ENCODE measurements around the gene KRAS.

KRAS gene

DNA sequence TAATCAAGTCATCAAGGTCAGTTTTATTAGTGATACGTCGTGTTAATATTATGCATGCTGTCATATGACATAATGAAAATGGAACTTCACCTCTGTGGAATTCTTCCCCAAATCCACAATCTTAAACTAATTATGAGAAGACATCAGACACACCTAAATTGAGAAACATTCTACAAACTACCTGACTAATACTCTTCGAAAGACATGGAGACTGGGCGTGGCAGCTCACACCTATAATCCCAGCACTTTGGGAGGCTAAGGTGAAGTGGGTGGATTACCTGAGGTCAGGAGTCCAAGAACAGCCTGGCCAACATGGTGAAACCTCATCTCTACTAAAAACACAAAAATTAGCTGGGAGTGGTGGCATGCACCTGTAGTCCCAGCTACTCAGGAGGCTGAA is 33.3 kb upstream of the KRAS start:
- Histone ChIP-seq H3K27ac (ENCODE audit: low read depth, low read length) (no peak overlapping the region), H3K36me3 (ENCODE audit: low read length) (no peaks in the 10 kb centered on the region; the same call in 1 of the 2 replicates), H3F3A (ENCODE audit: insufficient read depth) (no peaks in the 10 kb centered on the region), H3K4me2 (ENCODE audit: low read depth, low read length, poor library complexity, severe bottlenecking) (no peak overlapping the region), H3K79me2 (ENCODE audit: insufficient read depth, low read length) (no peaks in the 10 kb centered on the region), H3K9me3 (ENCODE audit: insufficient read depth, low read length) (no peaks in the 10 kb centered on the region), H3K9me2 (replicated peaks; ENCODE audit: insufficient read depth, low read length) (no peaks in the 10 kb centered on the region), H4K20me1 (ENCODE audit: low read depth, low read length) (no peaks in the 10 kb centered on the region), H2AFZ (ENCODE audit: low read depth, low read length, severe bottlenecking) (no peak overlapping the region), H3K4me3 (ENCODE audit: insufficient read depth, low read length, poor library complexity, severe bottlenecking) (no peak overlapping the region), H3K9ac (ENCODE audit: low read length) (no peak overlapping the region), H3K27me3 (ENCODE audit: low read length) (no peaks in the 10 kb centered on the region)
- no peak for TF ChIP-seq EZH2phosphoT487 (conservative IDR thresholded peaks at IDR 0.05; ENCODE audit: low read length)
- TF ChIP-seq, protein P1, sequence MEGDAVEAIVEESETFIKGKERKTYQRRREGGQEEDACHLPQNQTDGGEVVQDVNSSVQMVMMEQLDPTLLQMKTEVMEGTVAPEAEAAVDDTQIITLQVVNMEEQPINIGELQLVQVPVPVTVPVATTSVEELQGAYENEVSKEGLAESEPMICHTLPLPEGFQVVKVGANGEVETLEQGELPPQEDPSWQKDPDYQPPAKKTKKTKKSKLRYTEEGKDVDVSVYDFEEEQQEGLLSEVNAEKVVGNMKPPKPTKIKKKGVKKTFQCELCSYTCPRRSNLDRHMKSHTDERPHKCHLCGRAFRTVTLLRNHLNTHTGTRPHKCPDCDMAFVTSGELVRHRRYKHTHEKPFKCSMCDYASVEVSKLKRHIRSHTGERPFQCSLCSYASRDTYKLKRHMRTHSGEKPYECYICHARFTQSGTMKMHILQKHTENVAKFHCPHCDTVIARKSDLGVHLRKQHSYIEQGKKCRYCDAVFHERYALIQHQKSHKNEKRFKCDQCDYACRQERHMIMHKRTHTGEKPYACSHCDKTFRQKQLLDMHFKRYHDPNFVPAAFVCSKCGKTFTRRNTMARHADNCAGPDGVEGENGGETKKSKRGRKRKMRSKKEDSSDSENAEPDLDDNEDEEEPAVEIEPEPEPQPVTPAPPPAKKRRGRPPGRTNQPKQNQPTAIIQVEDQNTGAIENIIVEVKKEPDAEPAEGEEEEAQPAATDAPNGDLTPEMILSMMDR (IDR thresholded peaks at IDR 0.05; ENCODE audit: insufficient read depth, low read length, poor library complexity, severe bottlenecking), result no peak

DNA sequence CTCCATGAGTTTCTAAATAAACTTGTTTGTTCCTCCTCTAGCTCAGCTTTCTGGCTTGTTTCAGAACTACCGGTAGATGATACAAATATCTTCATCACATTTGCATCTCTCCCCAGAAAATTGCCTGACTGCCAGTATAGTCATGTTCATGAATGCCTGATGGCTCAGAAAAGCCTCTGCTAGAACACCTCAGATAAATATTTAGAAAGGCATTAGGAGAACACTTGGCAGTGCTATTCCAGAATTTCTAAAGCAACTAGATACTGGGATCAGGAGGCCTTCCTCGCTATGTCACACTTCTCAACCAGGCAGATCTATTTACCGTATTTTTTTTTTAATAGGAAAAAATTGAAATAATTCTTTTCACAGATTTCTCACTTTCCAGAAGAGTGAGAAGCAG is 32.3 kb upstream of the KRAS start:
- Histone ChIP-seq H3K79me2 (ENCODE audit: insufficient read depth, low read length) (no peaks in the 10 kb centered on the region), H3K9me2 (replicated peaks; ENCODE audit: insufficient read depth, low read length) (no peaks in the 10 kb centered on the region), H3K4me2 (ENCODE audit: low read depth, low read length, poor library complexity, severe bottlenecking) (no peak overlapping the region), H3F3A (ENCODE audit: insufficient read depth) (no peaks in the 10 kb centered on the region), H3K27me3 (ENCODE audit: low read length) (no peaks in the 10 kb centered on the region), H3K36me3 (ENCODE audit: low read length) (no peaks in the 10 kb centered on the region), H3K9ac (ENCODE audit: low read length) (no peak overlapping the region), H4K20me1 (ENCODE audit: low read depth, low read length) (no peaks in the 10 kb centered on the region), H3K9me3 (ENCODE audit: insufficient read depth, low read length) (no peaks in the 10 kb centered on the region), H3K27ac (ENCODE audit: low read depth, low read length) (no peak overlapping the region), H2AFZ (ENCODE audit: low read depth, low read length, severe bottlenecking) (no peak overlapping the region), H3K4me3 (ENCODE audit: insufficient read depth, low read length, poor library complexity, severe bottlenecking) (no peak overlapping the region)
- TF ChIP-seq, protein P1 (IDR thresholded peaks at IDR 0.05; ENCODE audit: insufficient read depth, low read length, poor library complexity, severe bottlenecking), result no peak
- no peak for TF ChIP-seq EZH2phosphoT487 (conservative IDR thresholded peaks at IDR 0.05; ENCODE audit: low read length)

DNA sequence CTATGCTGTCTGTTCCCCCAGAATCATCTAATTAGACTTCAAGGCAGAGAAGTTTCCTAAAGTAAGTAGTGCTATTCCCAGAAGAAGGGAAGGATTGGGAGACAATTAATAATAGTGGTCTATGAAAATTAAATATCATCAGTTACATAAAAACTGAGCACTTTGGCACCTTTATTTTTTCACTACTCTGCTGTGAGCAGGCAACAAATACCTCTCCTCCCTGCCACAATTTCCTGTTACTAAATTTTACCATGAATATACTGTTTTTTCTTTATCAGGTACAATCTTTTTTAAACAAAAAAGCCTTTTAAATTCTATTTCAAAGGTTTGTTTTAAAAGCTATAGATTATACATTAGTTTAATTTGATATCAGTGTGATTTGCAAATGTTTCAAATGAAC is 29.4 kb upstream of the KRAS start:
- no peak overlapping the region for H3K4me2 ChIP-seq (ENCODE audit: low read depth, low read length, poor library complexity, severe bottlenecking)
- H2AFZ ChIP-seq (ENCODE audit: low read depth, low read length, severe bottlenecking), result no peak overlapping the region
- H3K9ac ChIP-seq (ENCODE audit: low read length), result no peak overlapping the region

More for the DNA sequence above, 29.4 kb upstream of the KRAS start:
- no peak for TF ChIP-seq EZH2phosphoT487 (conservative IDR thresholded peaks at IDR 0.05; ENCODE audit: low read length)
- TF ChIP-seq, protein P1 (IDR thresholded peaks at IDR 0.05; ENCODE audit: insufficient read depth, low read length, poor library complexity, severe bottlenecking), result no peak
- no peaks in the 10 kb centered on the region for H3K9me3 ChIP-seq (ENCODE audit: insufficient read depth, low read length)
- H3F3A ChIP-seq (ENCODE audit: insufficient read depth), result no peaks in the 10 kb centered on the region
- no peaks in the 10 kb centered on the region for H3K27me3 ChIP-seq (ENCODE audit: low read length)
- no peaks in the 10 kb centered on the region for H3K36me3 ChIP-seq (ENCODE audit: low read length)
- no peak overlapping the region for H3K27ac ChIP-seq (ENCODE audit: low read depth, low read length)
- H3K79me2 ChIP-seq (ENCODE audit: insufficient read depth, low read length), result no peaks in the 10 kb centered on the region
- H4K20me1 ChIP-seq (ENCODE audit: low read depth, low read length), result no peaks in the 10 kb centered on the region
- no peak overlapping the region for H3K4me3 ChIP-seq (ENCODE audit: insufficient read depth, low read length, poor library complexity, severe bottlenecking)
- H3K9me2 ChIP-seq (replicated peaks; ENCODE audit: insufficient read depth, low read length), result no peaks in the 10 kb centered on the region

All from SU-DHL-6 (cell line).